Keratinocyte (primary cell): ENCODE results near the gene TP73. TPM values are rescaled to one million over a fixed set of nuclear protein-coding genes. Genes with fewer than 3 reads are reported as not detected.
A peak's percentile ranks its signal among the peaks of the same experiment; 100 is the strongest.

Experiments used
- DNase-seq: peaks from one replicate; pipeline ENCODE4 v3.0.0-alpha.2; 2011; ENCODE audit warnings: low read depth, missing footprints, low spot score
- FAIRE-seq: peaks from 2 replicates; lab custom pipeline; 2011; peaks lifted over from hg19 to GRCh38; lab: Jason Lieb, UNC
- H2AFZ ChIP-seq: 2 replicates; pipeline ENCODE4 v1.6.0; 2012; ENCODE audit warnings: low read length, control low read depth, inconsistent platforms; ENCODE audit not compliant: control insufficient read depth
- H3K27ac ChIP-seq: 2 replicates; pipeline ENCODE4 v1.5.1; 2011; ENCODE audit warnings: low read length; ENCODE audit not compliant: control insufficient read depth, insufficient read depth
- H3K27me3 ChIP-seq: 3 replicates; pipeline ENCODE4 v1.6.0; 2011; ENCODE audit warnings: low read length; ENCODE audit not compliant: control insufficient read depth, insufficient read depth; ENCODE audit errors: extremely low read depth
- H3K36me3 ChIP-seq, 2 experiments: 2 replicates in 1 of 2; 3 replicates in 1 of 2; pipeline ENCODE4 v1.5.1; 2011; ENCODE audit warnings: low read length in 2 of 2, mild to moderate bottlenecking in 1 of 2; ENCODE audit not compliant: control insufficient read depth in 2 of 2, insufficient read depth in 2 of 2; ENCODE audit errors: extremely low read depth in 1 of 2
- H3K4me1 ChIP-seq: 3 replicates; pipeline ENCODE4 v1.5.1; 2011; ENCODE audit warnings: low read length; ENCODE audit not compliant: control insufficient read depth, insufficient read depth; ENCODE audit errors: extremely low read depth
- H3K4me2 ChIP-seq: 3 replicates; pipeline ENCODE4 v1.6.0; 2011; ENCODE audit warnings: low read depth, low read length; ENCODE audit not compliant: control insufficient read depth, insufficient read depth; ENCODE audit errors: extremely low read depth
- H3K4me3 ChIP-seq, 3 experiments: fragments of 200-600 bp in 1 of 3; sonication (generic) in 1 of 3; 2 replicates in 2 of 3; 3 replicates in 1 of 3; pipeline ENCODE4 v1.5.1; 2011 to 2016; ENCODE audit warnings: low read length in 3 of 3, mild to moderate bottlenecking in 3 of 3, control low read depth in 2 of 3, inconsistent platforms in 1 of 3, low read depth in 1 of 3, mixed read lengths in 1 of 3, mixed run types in 1 of 3, moderate library complexity in 1 of 3; ENCODE audit not compliant: control insufficient read depth in 2 of 3, insufficient read depth in 2 of 3; ENCODE audit errors: extremely low read depth in 1 of 3
- H3K79me2 ChIP-seq: 2 replicates; pipeline ENCODE4 v1.6.0; 2012; ENCODE audit warnings: low read length; ENCODE audit not compliant: control insufficient read depth, insufficient read depth
- H3K9ac ChIP-seq: 3 replicates; pipeline ENCODE4 v1.6.0; 2011; ENCODE audit warnings: low read length; ENCODE audit not compliant: control insufficient read depth, insufficient read depth; ENCODE audit errors: extremely low read depth
- H3K9me1 ChIP-seq: 3 replicates; pipeline ENCODE4 v1.6.0; 2011; ENCODE audit warnings: low read length; ENCODE audit not compliant: control insufficient read depth, insufficient read depth; ENCODE audit errors: extremely low read depth
- H3K9me3 ChIP-seq: 2 replicates; pipeline ENCODE4 v1.5.1; 2012; ENCODE audit warnings: low read depth, low read length; ENCODE audit not compliant: control insufficient read depth
- H4K20me1 ChIP-seq: 3 replicates; pipeline ENCODE4 v1.6.0; 2011; ENCODE audit warnings: low read length; ENCODE audit not compliant: control insufficient read depth, insufficient read depth; ENCODE audit errors: extremely low read depth
- CTCF ChIP-seq, 3 experiments: IDR thresholded peaks in 1 of 3; conservative IDR thresholded peaks in 1 of 3; optimal IDR thresholded peaks in 1 of 3; 2 replicates in 2 of 3; 3 replicates in 1 of 3; pipeline versions ENCODE3 to v1.5.1; 2011; ENCODE audit warnings: low read length in 3 of 3, mild to moderate bottlenecking in 3 of 3, moderate library complexity in 2 of 3, control low read depth in 1 of 3, inconsistent platforms in 1 of 3; ENCODE audit not compliant: insufficient read depth in 2 of 3; ENCODE audit errors: extremely low read depth in 1 of 3
- EZH2 ChIP-seq: IDR thresholded peaks from one replicate; pipeline ENCODE4 v1.6.1; 2012; ENCODE audit warnings: inconsistent platforms, mild to moderate bottlenecking, low read length, moderate library complexity
- dilution Hi-C: fragments of 300-500 bp; cut with MboI; formaldehyde crosslinking; loops from one replicate; pipeline ENCODE4 v1.7.0; 2020; ENCODE audit warnings: low sequenced_read_pairs; ENCODE audit not compliant: extremely low pct_ligation_motif_present
- polyA plus RNA-seq, 5 experiments: library from polyadenylated mRNA; depleted of rRNA in 3 of 5; stranded (reverse) in 3 of 5; stranded (forward) in 1 of 5; unstranded in 1 of 5; fragments of >200 nt; gene quantifications; 1 replicate in 1 of 5; 2 replicates in 3 of 5; 3 replicates in 1 of 5; pipeline versions ENCODE4 v1.2.1 to v1.2.3, GENCODE V29; 2011 to 2012; ENCODE audit warnings: missing spikeins in 2 of 5, low read depth in 1 of 5, low replicate concordance in 1 of 5

TP73 gene
- polyA plus RNA-seq, 1 donor (not counting 4 experiments of a cell fraction or from before 2014, with no cell fraction given): 0.14 TPM

GRCh38 chr1:3673381-3674099, 21.2 kb downstream of the TP73 start:
- Histone ChIP-seq H4K20me1 (no peaks in the 10 kb centered on the region), H3K79me2 (no peaks in the 10 kb centered on the region)
- no peak for TF ChIP-seq CTCF (optimal IDR thresholded peaks at IDR 0.05 in 1 of 3, IDR thresholded peaks at IDR 0.05 in 1 of 3, conservative IDR thresholded peaks at IDR 0.05 in 1 of 3; ENCODE audit: extremely low read depth in 1 of 3, insufficient read depth in 2 of 3, low read length in 3 of 3)
- no peak for TF ChIP-seq EZH2

GRCh38 chr1:3674100-3675094, 22.1 kb downstream of the TP73 start:
- dilution Hi-C loops: no loop called here
- no peaks in the 10 kb centered on the region for H3K79me2 ChIP-seq
- no peaks in the 10 kb centered on the region for H3K36me3 ChIP-seq
- peaks cover 3% of the 10 kb centered on the region for H3K4me1 ChIP-seq
- FAIRE-seq (no peak), DNase-seq (no peak)
- no peaks in the 10 kb centered on the region for H3K9me1 ChIP-seq
- H3K9me3 ChIP-seq: no peaks in the 10 kb centered on the region
- no peak overlapping the region for H3K4me3 ChIP-seq
- no peaks in the 10 kb centered on the region for H4K20me1 ChIP-seq
- H3K9ac ChIP-seq: no peak overlapping the region
- H3K27ac ChIP-seq: no peak overlapping the region
- H3K27me3 ChIP-seq: peaks cover 11% of the 10 kb centered on the region
- peak overlapping the region; percentile 10 for H3K4me2 ChIP-seq
- peak overlapping the region; percentile 9 for H2AFZ ChIP-seq
- TF ChIP-seq CTCF (optimal IDR thresholded peaks at IDR 0.05 in 1 of 3, IDR thresholded peaks at IDR 0.05 in 1 of 3, conservative IDR thresholded peaks at IDR 0.05 in 1 of 3; ENCODE audit: extremely low read depth in 1 of 3, insufficient read depth in 2 of 3, low read length in 3 of 3) (no peak), EZH2 (no peak)

More at GRCh38 chr1:3673381-3674099, 21.2 kb downstream of the TP73 start:
- DNase-seq: no peak
- dilution Hi-C loops: no loop called here
- Histone ChIP-seq H3K27me3 (peaks cover 12% of the 10 kb centered on the region), H3K27ac (no peak overlapping the region), H3K4me2 (no peak overlapping the region), H3K9me1 (no peaks in the 10 kb centered on the region), H3K36me3 (no peaks in the 10 kb centered on the region), H3K4me1 (peaks cover 5% of the 10 kb centered on the region), H3K4me3 (no peak overlapping the region), H3K9ac (no peak overlapping the region), H3K9me3 (no peaks in the 10 kb centered on the region), H2AFZ (no peak overlapping the region)
- no peak for FAIRE-seq
